Left ventricle myocardium superior (tissue), 1 donor: ENCODE measurements around the gene IL13RA1. TPM values are rescaled to one million over a fixed set of nuclear protein-coding genes. Genes with fewer than 3 reads are reported as not detected.
A peak's percentile ranks its signal among the peaks of the same experiment; 100 is the strongest.
"Not testable (repeated sequence)": the region's sequence is repeated elsewhere in the genome, so short reads cannot be mapped to it uniquely, and the experiment has no call there.

Experiments
- ATAC-seq: fragments of 200-7000 bp; cut with Tn5 transposase; one replicate; pipeline ENCODE4 v1.9.1; 2020; ENCODE audit warnings: mild to moderate bottlenecking, moderate library complexity
- DNase-seq: peaks from one replicate; pipeline ENCODE4 v3.0.0-alpha.2; 2020
- intact Hi-C: fragments of 100-400 bp; cut with micrococcal nuclease; formaldehyde crosslinking; loops from one replicate; pipeline ENCODE4 v1.11.0; 2022
- long read RNA-seq: library from polyadenylated mRNA; unstranded; transcript quantifications from one replicate; pipeline ENCODE4 v2.0.0, GENCODE V29; 2021
- total RNA-seq: library from RNA; stranded (reverse); fragmentation: NEBNext Ultra II Directional; extraction: Animal tissue kit (Norgen Biotek cat#: 25700); gene quantifications from one replicate; pipeline ENCODE4 v1.2.1, GENCODE V29; 2021
- donor health status: DM: no; HTN: yes; CAD: no; lungs with severe emphysema.

Gene IL13RA1
- total RNA-seq = 17.2 TPM
- long read RNA-seq, full-length matches to known transcripts = 17 of 23 reads
- long read RNA-seq, partial matches to known transcripts = 1 of 23 reads
- long read RNA-seq, other reads (novel, unspliced or antisense) = 5 of 23 reads

GRCh38 chrX:118726887-118727685 is at the start of gene IL13RA1:
IL13RA1 (plus strand) TSS chrX:118727606; CDS start chrX:118727639, 33 bp downstream.
- DNase-seq (peak; percentile 88), ATAC-seq (peak; percentile 99)
- intact Hi-C loops = no loop called here

DNA sequence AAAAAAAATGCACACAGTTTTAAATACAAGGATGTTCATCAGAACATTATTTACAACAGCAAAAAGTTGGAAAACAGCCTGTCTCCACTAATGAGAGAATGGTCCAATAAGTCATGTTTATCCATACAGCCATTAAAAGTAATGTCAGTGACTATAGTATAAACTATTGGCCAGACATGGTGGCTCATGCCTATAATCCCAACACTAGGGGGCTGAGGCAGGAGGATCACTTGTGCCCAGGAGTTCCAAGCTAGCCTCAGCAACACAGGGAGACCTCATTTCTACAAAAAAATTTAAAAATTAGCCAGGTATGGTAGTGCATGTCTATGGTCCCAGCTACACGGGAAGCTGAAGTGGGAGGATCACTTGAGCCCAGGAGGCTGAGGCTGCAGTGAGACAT is 48.1 kb upstream of the IL13RA1 start:
- DNase-seq (no peak), ATAC-seq (no peak)
- intact Hi-C loops = no loop called here

- ATAC-seq (no peak), DNase-seq (no peak)
- intact Hi-C loops = no loop called here
These were observed 45.0 kb upstream of the IL13RA1 start for GRCh38 chrX:118682258-118683014.

DNA sequence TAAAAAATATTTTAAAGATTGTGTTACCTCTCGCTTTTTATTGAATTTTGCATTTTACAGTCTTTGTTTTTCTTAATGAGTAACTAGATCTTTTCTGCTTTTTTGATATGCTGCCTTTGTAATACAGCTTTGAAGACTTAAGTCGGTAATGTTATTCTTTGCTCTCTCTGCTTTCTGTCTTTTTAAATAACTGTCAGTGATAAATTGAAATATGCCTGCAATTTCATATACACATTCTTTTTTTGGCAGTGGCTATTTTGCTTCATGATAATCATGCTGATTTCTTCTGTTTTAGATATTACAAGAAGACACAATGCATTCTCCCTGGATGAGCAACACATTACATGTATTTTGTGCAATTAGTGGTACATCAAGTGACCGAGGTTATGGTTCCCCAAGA is 42.0 kb upstream of the IL13RA1 start:
- intact Hi-C loops = no loop called here
- ATAC-seq (no peak), DNase-seq (no peak)

DNA sequence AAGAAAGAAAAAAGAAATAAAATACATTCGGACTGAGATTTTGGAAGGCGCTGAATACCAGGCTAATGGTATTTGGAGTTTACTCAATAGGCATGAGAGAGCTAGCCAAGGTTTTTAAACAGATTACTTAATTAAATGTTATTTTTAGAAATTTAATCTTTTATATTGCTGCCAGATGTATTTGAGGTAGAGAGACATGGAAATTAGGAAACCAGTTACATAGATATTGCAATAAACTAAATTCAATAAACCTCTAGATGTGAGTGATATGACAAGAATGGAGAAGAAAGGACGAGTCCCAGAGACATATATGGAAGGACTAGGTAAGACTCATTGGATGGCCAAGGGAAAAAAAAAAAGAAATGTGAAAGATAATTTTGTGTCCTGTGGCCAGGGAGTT is 38.5 kb upstream of the IL13RA1 start:
- DNase-seq = no peak
- ATAC-seq = no peak
- intact Hi-C loops = no loop called here

DNA sequence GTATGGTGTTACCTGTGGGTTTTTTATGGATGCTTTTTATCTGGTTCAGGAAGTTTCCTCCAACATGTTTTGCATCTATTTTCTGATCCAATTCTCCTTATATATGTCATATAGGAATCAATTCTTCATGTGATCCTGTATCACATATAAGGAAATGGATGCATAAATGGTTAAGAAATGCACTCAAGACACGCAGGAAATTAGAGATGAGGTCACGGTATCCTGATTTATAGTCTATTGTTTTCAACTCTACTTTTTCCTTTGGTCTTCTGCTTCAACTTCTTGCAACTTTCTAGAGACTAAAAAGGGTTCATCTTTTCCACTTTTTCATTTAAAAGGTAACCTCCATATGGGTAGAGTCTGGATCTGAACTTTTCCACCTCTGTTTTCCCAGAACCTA is 33.6 kb upstream of the IL13RA1 start:
- intact Hi-C loops = no loop called here
- ATAC-seq = no peak
- no peak for DNase-seq

DNA sequence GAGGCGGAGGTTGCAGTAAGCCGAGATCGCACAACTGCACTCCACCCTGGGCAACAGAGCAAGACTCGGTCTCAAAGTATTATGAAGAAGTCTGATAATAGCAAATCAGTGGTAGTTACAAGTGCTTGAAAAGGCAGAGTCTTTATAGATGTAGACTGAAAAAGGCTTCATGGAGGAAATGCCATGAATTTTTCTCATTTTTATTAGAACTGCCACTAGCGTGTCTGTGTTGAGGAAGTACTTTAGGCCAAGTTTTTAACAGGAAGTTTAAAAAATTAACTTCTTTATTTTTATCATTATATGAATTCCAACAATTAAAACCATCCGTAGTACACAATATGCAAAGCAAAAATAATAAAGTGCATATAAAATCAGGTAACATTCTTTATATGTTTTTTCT is 32.8 kb upstream of the IL13RA1 start:
- ATAC-seq (no peak), DNase-seq (no peak)
- intact Hi-C loops = no loop called here

DNA sequence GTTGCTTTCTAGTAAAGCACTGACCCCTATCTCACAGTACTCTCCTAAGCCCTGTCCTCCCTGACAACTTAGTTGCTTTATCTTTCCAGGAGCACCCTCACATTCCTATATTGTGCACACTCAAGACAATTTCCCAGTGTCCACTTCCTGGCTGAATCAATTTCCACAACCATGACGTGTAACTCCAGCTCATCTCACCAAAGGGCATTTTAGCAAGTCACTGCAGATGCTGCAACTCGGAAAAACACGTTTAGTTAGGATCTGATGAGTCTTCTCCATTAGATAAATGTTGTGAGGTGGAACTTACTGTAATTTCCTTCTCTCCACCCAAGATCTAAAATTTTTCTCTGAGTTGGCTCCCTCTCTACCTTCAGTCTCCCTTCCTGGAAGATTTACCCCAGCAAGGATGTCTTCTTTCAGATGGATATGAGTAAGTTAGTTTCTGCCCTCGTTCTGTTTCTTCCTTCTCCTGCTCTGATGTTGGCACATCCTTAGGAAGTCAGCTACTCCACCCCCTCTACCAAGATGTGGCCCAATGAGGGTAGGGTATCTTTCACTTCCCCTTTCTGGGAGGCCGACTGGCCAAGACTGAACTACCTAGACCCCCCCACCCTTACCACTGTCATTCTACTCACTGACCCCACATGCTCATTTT is 28.8 kb upstream of the IL13RA1 start:
- DNase-seq = no peak
- intact Hi-C loops = no loop called here
- peak; percentile 40 for ATAC-seq

- ATAC-seq (no peak), DNase-seq (no peak)
- intact Hi-C loops = no loop called here
These were observed 24.7 kb upstream of the IL13RA1 start for GRCh38 chrX:118702741-118703140.

- ATAC-seq = no peak
- DNase-seq = no peak
- intact Hi-C loops = no loop called here
These were observed 20.7 kb upstream of the IL13RA1 start for GRCh38 chrX:118706681-118707080.

DNA sequence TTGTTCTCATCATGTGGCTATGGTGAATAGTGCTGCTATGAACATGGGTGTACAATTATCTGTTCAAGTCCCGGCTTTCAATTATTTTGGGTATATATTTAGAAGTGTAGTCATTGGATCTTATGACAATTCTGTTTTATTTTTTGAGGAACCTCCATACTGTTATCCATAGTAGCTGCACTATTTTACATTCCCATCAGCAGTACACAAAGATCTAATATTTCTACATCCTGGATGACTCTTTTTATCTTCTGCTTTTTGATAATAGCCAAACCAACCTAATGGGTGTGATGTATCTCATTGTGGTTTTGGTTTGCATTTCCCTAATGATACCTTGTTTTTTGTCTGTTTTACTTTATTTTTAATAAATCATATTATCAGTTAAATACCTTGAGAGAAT is 12.9 kb upstream of the IL13RA1 start:
- intact Hi-C loops = no loop called here
- DNase-seq = no peak
- no peak for ATAC-seq

GRCh38 chrX:118715917-118716316 is 11.5 kb upstream of the IL13RA1 start:
- intact Hi-C loops, DNase-seq, ATAC-seq: not testable (repeated sequence)

- intact Hi-C loops, DNase-seq, ATAC-seq: not testable (repeated sequence)
These were observed 10.6 kb upstream of the IL13RA1 start for GRCh38 chrX:118716833-118717232.

- ATAC-seq = peak; percentile 57
- no peak for DNase-seq
- intact Hi-C loops = no loop called here
These were observed 9.6 kb upstream of the IL13RA1 start for GRCh38 chrX:118717678-118718391.

GRCh38 chrX:118718737-118719136 is 8.7 kb upstream of the IL13RA1 start:
- peak; percentile 51 for ATAC-seq
- intact Hi-C loops = no loop called here
- DNase-seq = no peak

DNA sequence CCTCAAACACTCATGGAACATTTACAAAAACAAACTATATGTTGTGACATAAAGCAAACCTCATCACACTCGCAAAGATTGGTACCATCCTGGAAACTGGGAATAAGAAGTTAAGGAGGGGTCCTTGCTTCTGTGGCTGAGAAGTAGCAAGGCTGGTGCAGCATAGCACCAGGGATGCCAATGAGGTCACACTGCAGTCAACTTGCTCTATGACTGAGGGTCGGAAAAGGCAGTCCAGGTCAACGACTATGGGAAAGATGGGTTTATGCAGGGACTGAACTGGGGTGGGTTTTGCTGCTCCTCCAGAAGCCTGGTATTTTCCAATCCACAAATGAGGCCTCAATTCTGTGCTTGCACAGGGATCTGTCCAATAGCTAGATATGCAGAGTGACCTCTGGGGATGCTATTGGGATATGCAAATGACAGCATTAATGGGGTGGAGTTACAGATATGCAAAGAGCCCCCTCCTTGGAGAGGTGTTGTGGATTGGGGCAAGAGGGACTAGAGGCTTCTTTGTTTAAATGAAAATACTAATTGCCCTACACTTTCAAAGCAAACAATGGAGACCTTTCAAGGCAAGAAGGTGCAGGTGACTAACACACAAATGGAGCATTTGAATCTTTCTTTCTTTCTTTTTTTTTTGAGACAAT is 7.2 kb upstream of the IL13RA1 start:
- no peak for DNase-seq
- intact Hi-C loops = no loop called here
- ATAC-seq = no peak

GRCh38 chrX:118723376-118723775 is 4.0 kb upstream of the IL13RA1 start:
- DNase-seq = no peak
- intact Hi-C loops = no loop called here
- ATAC-seq = no peak

DNA sequence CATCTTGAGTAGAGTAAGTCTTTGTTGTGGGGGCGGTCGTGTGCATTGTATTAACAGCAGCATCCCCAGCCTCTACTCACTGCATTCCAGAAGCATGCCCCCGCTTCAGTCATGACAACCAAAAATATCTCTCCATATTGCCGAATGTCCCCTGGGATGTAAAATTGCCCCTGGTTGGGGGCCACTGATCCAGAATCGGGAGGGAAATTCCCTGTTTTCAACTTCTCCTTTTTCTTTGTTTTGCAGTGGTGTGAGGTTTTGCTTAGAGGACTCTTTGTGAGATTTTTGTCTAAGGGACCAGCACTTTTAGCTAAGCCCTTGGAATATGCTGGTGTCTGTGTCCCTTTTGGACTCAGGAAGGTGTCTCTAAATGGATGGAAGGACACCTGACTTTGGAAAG is 3.0 kb upstream of the IL13RA1 start:
- ATAC-seq (no peak), DNase-seq (no peak)
- intact Hi-C loops = no loop called here

DNA sequence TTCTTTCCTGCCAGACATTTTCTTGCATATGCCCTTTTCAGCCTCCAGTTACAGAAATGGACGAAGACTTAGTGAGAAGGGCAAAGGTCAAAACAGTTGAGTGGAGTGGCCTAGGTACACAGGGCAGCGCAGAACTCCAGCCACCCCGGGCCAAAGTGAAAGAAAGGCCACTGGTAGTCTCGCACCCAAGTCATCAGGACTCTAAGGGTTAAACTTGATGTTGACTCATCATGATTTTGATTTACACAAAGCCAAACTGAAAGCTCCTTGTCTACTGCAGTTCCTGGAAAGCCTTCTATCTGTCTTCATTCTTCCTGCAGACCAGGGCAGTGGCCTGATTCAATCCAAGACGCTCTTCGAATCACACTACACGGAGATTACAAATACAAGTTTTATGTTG is 2.6 kb upstream of the IL13RA1 start:
- intact Hi-C loops = no loop called here

More for the DNA sequence above, 2.6 kb upstream of the IL13RA1 start:
- ATAC-seq (no peak), DNase-seq (no peak)
